Activated CD8-positive, alpha-beta memory T cell treated with anti-CD3 and anti-CD28 coated beads, Interleukin-2, amount 50 U/mL, for 48 hours (primary cell): ENCODE results near the gene DSCAML1.
A peak's percentile ranks its signal among the peaks of the same experiment; 100 is the strongest.

ENCODE experiments used
- DNase-seq: peaks from one replicate; pipeline ENCODE4 v3.0.0-alpha.2; 2020

DSCAML1 gene

DNA sequence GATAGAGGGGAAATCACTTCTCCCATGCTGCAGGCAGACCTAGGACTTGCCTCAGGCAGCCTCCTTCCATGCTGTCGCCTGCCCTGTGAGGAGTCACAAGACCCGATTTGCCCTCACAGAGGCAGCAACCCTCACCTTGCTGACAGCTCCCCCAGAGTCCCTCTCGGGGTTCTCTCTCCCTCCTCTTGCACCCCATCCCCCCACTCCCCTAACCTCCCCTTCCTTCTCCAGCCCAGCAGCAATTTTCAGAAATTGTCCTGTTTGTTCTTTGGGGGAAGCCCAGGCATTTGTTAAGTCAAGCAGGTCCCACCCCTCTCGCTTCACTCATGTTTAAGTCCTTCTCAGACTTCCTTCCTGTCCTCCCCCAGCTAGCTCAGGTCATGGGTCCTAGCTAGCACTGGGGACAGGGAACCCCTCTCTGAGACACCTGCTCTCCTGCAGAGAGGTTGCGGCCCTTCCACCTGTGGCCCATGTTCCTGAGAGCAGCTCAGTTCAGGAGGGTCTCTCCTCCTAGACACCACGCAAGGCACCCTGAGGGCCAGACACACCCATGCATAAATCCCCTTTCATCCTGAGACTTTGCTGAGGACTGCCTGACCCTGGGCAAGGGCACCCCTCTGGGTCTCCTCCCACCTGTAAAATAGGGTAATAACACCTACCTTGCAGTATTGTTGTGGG is 33.8 kb upstream of the DSCAML1 start:
- peak; percentile 58 for DNase-seq

GRCh38 chr11:117830072-117830471 is 33.1 kb upstream of the DSCAML1 start:
- peak; percentile 48 for DNase-seq

DNA sequence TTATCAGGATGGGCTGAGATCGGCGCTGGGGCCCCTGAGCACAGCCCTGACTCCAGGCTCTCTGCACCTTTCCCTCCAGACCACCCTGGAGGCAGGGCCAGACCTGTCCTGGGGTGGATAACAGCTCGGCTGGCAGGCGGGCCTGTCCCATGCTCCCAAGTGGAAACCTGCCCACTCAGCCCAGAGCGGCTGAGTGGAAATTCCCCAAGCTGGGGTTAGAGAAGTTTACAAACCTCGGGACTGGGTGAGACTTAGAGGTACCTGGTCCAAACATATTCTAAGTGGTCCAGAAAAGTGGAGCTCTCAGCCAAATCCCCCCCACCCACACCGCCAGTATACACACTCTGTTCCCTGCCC is 32.3 kb upstream of the DSCAML1 start:
- peak; percentile 50 for DNase-seq

GRCh38 chr11:117828611-117829368 is 31.8 kb upstream of the DSCAML1 start:
- peak; percentile 90 for DNase-seq

DNA sequence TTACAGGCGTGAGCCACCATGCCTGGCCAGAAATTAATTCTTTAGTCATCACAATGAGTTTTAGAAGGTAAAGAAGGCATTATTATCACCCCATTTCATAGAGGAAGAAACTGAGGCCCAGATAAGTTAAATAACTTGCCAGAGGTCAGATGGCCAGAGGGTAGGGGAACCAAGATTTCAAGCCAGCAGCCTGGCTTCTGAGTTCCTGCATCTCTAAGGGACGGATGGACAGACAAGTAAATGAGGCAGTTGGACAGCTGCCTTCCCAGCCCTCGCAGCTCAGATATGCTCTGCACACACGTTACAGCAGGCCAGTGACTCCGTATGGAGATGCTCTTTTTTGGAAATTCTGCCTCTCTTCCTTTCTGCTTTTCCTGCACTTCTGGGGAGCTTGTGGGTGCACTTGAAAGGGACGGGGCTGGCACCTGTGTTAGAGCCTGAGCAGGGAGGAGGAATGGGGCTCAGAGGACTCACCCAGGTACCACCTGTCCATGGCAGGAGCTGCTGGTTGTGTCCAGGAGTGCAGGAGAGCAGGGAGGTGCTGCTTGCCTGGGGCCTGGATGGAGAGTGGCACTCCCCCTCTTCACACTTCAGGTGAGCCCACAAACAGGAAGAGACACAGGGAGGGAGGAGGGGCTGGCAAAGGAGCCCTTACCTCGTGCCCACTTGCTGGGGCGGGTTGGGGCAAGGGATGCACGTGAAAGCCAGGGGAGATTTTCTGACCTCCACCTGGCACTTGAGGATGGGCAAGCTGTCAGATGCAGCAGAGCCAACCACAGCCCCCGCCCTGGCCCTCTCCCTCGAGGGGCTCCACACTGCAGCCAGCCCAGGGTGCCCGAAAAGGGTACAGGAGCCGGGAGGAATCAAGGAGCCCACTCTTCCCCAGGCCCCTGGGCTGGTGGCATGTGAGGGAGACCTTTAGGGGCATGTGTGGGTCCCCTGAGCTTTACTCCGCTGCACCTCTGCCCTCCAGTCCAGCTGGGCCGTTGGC is 30.8 kb upstream of the DSCAML1 start:
- DNase-seq: peak; percentile 58

GRCh38 chr11:117826832-117827231 is 29.8 kb upstream of the DSCAML1 start:
- no peak for DNase-seq

GRCh38 chr11:117826190-117826570 is 29.2 kb upstream of the DSCAML1 start:
- no peak for DNase-seq

DNA sequence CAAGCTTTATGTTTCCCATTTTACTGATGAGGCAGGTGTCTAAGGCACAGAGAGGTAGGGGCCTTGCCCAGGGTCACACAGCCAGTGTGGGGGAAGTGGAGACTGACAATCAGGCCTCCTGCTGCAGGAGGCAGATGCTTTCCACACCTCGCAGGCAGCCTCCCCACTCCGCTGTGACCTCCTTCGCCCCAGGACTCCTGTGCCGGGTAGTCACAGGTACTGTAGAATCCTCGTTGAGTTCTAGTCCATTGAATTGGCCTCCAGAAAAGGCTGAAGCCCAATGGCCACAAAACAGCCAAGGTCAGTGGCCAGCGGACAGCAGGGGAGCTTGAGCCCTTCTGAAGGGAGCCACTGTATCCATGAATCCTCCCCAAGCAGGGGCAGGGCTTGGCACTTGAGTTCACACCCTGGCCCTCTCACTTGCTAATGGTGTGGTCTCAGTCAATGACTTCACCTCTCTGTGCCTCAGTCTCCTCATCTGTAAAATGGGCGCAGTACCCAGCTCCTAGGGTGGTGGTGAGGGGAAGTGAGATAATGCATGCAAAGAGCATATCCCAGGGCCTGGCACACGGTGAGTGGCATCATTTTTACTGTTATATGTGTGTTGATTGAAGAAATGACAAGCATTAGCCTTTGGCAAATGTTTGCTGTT is 28.6 kb upstream of the DSCAML1 start:
- peak; percentile 44 for DNase-seq

- peak; percentile 53 for DNase-seq
Measured at GRCh38 chr11:117824571-117825537, 27.8 kb upstream of the DSCAML1 start, which contains the start of gene FXYD2. Gene FXYD2 (minus strand): TSS chr11:117824744. CDS start chr11:117824678, 66 bp downstream.

DNA sequence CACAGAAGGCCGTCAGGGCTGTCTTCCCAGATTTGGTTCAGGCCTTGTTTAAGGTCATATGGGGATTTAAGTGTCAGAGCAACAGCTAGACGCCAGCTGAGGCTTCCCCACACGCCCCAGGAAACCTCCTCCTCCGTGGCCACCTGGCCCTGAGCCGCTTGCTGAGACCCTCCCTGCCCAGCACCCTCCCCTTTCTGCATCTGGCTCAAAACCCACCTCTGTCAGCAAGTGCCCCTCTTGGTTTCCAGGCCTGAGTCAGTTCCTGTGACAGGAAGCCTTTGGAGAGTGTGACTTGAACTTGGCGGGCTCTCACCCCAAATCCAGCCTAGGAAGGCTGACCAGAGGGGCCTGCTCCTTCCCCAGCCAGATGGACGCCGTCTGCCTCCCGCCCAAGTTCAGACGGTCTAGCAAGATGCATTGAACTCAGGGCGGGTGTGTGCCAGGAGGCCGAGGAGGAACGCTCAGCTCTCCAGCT is 27.0 kb upstream of the DSCAML1 start:
- peak; percentile 68 for DNase-seq

GRCh38 chr11:117823294-117823945 is 26.4 kb upstream of the DSCAML1 start:
- DNase-seq: peak; percentile 73

DNA sequence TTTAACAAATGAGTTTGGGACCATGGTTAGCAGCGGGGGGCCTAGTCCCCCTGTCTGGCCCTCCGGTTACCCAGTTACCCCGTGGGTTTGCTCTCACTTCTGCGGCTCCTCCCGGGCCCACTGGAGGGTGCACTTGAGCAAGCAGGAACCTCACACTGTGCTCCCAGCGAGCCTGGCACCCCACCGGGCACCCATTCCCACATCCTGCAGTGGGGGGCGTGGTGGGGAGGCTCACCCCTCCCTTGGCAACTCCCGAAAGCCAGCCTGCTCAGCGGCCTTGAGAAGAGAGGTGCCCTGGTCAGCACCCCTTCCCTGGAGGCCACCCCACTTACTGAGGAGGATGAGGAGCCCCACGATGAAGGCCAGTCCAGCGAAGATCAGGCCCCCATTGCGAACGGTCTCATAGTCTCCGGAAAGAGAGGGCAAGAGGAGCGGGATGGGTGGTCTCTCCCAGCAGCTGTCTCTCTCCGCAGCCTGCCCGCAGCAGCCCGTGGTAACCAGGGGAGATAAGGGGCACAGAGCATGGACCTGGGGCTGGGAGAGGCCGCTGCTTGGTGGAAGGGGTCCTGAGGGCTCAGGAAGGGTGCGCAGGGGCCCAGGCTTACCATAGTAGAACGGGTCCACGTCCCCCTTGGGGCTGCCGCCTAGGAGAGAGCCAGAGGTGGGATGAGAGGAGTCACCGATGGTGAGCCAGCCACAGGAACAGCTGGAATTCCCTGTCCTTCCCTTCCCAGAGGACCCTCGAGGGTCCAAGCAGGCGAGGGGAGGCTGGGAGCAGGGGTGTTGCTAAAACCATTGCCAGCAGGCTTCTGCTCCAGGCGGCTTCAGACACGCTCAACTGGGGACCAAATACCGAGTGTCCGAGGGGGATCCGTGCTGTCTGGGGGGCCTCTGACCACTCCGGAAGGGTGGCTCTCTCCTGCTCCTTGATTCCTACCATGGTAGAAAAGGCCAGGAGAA is 25.3 kb upstream of the DSCAML1 start:
- DNase-seq: peak; percentile 82

GRCh38 chr11:117821431-117821830 is 24.4 kb upstream of the DSCAML1 start:
- no peak for DNase-seq

- no peak for DNase-seq
Measured at GRCh38 chr11:117820516-117820915, 23.5 kb upstream of the DSCAML1 start.

- no peak for DNase-seq
Measured at GRCh38 chr11:117820071-117820470, 23.1 kb upstream of the DSCAML1 start.

DNA sequence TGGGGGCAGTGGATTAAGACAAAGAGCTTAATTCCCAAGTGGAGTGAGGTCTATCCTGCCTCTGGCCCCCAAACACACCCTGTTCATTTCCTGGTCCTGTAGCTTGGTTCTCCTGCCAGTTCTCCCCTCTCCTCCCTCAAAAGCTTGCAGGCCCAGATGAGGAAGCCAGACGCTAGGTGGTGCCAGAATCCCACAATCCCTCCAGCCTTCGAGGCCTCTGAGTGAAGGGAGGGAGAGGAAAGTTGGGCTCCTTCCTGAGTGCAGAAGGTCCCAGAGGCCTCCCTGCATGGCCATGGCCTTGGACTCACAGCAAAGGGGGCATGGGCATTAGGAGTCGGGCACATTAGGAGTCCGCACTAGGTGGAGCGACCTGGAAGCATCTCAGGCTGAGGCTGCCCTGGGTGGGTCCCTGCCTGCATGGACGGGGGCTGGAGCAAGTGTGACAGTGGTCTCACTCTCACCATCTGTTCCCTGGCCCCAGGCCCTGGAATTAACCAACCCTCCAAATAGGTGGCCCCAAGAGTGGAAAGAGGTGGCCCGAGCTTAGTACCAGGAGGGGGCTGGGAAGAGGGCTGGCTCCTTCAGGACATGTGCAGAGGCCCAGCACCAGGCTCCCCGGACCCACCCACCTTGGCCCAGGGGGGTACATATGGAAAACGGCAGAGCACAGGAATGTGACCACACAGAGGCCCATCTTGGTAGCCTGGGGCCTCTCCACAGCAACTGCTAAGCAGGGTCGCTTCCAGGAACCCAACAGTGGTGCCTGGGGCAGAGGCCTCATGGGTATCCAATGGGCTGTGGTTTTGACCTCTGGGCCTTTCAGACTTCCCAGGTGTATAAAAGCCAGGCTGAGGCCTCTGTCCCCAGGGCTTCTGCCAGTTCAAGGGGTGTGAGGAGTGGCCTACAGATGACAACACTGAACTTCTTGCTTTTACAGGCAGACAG is 22.4 kb upstream of the DSCAML1 start:
- DNase-seq: no peak

- peak; percentile 76 for DNase-seq
Measured at GRCh38 chr11:117818041-117818873, 21.2 kb upstream of the DSCAML1 start.
